Hepatocyte (in vitro differentiated cells): ENCODE results near the gene MAP3K5.

ENCODE experiments used
- CTCF ChIP-seq: fragments of 200-600 bp; sonication (generic); IDR thresholded peaks from 2 replicates; pipeline ENCODE4 v1.5.1; 2016; ENCODE audit warnings: antibody characterized with exemption, mild to moderate bottlenecking; ENCODE audit not compliant: poor library complexity
- EZH2 ChIP-seq: fragments of 200-600 bp; sonication (generic); IDR thresholded peaks from 2 replicates; pipeline ENCODE4 v1.6.1; 2016; ENCODE audit warnings: antibody characterized with exemption, mild to moderate bottlenecking, borderline replicate concordance

GRCh38 chr6:136541395-136541794, 250.9 kb downstream of the MAP3K5 start:
- TF ChIP-seq CTCF = no peak
- TF ChIP-seq EZH2 = no peak
